Endometrium (tissue), 2 donors: Measurements from ENCODE around the gene TCF23.
"Not testable (repeated sequence)": the region's sequence is repeated elsewhere in the genome, so short reads cannot be mapped to it uniquely, and the experiment has no call there.

Experiments
- FAIRE-seq: peaks from 2 replicates; lab custom pipeline; 2012; peaks lifted over from hg19 to GRCh38; lab: Jason Lieb, UNC
- donor health status: control.
- donor health status: control.

TCF23 gene

DNA sequence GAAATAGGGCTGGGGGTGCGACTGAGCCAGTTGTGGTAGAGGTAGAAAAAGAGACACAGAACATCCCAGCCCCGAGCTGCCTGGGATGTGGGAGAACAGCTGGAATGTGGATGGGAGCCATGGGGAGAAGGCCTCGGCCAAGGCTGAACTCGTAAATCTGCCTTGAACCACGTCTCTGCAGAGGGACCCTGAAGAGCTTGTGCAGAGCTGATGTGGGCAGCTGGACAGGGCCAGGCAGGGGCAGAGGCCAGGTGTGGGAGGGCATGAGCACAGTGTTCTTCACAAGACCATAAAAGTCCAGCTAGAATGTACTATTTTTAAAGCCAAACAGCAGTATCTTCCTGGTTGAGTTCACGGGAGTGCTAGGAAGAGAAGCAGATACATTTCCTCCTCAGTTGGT is 5.7 kb downstream of the TCF23 start:
- no peak for FAIRE-seq

DNA sequence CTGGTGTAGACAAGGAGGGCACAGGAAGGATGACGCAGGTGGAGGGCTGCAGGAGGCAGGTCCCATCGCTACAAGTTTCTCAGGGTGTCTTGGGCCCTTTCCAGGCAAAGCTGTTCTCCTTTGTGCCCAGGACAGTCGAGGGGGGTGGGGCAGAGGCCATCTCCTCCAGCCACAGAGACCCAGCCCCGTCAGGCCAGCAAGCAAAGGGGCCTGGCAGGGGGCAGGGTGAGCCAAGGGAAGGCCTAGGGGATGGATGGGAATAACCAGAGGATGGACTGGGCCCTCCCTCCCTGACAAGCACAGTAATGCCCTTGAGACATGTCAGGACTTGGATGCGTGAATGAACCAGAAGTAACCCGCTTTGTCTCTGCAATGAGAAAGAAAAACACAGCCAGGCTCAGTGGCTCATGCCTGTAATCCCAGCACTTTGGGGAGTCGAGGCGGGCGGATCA is 6.3 kb downstream of the TCF23 start:
- FAIRE-seq, result no peak

- FAIRE-seq, result no peak
Measured at GRCh38 chr2:27158468-27158867, 9.7 kb downstream of the TCF23 start.

GRCh38 chr2:27159271-27159670 is 10.5 kb downstream of the TCF23 start:
- FAIRE-seq, result no peak

GRCh38 chr2:27160191-27160590 is 11.4 kb downstream of the TCF23 start:
- no peak for FAIRE-seq

- FAIRE-seq, result no peak
Measured at GRCh38 chr2:27162151-27163121, 13.6 kb downstream of the TCF23 start.

GRCh38 chr2:27164960-27165763 is 16.4 kb downstream of the TCF23 start:
- no peak for FAIRE-seq

DNA sequence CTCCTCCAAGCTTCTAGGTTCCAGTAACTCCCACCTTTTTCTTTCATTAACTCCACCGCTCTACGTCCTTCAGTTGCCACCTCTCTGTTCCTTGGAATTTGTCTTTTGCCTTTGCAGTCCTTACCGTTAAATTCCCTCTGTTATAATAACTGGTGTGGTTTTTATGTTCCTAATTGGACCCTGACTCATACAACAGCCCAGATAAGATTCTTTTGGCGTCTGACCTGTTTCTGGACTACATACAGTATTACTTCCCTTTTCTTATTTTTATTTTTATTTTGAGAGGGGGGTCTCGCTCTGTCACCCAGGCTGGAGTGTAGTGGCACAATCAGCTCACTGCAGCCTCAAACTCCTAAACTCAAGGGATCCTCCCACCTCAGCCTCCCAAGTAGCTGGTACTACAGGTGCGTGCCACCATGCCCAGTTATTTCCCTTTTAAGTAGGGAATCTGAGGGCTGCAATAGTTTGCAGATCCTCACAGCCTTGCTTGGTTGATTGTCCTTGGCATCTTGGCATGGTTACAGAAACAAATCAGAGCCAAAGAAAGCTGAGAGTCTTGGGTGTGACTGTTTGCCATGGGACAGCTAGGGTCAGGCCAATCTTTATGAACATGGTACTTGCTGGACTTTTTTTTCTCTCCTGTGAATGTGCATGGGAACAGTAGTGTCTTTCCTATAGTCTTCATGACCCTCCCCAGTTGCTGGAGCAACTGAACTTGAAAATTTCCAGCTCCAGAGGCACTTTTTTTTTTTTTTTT is 22.0 kb downstream of the TCF23 start:
- no peak for FAIRE-seq

DNA sequence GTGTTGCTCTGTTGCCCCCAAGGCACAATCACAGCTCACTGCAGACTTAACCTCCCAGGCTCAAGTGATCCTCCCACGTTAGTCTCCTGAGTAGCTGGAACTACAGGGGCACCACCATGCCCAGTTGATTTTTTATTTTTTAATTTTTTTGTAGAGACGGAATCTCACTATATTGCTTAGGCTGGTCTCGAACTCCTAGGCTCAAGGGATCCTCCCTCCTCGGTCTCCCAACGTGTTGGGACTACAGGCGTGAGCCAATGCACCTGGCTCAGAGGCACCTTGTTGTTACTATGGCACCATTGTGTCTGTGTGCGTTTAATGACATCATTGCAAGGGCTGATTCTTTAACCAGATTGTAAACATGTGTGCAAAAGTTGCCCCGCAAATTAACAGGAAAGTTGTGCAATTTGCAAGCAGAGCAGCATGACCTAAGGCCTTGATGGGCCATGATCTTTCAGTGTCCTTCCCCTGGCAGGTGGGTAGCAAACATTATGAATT is 22.6 kb downstream of the TCF23 start:
- FAIRE-seq, result no peak

DNA sequence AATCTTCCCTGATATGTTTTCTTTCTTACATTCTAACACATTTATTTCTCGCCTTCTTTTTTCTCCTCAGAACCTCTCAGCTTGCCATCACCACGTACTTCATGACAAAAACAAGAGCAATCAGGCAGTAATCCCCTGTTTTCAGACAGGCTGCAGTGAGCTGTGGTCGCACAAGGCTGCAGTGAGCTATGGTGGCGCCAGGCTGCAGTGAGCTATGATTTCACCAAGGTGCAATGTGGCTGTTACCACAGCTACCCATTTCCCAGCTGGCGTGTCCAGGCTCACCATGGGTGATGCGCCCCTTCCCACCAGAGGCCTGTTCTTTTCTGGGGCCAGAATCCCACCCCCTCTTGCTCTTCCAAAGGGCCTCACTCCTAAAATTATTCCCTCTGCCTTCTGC is 25.8 kb downstream of the TCF23 start:
- FAIRE-seq, result no peak

GRCh38 chr2:27175330-27175729 is 26.5 kb downstream of the TCF23 start:
- FAIRE-seq, result no peak

GRCh38 chr2:27175781-27176180 is 27.0 kb downstream of the TCF23 start:
- not testable (repeated sequence) for FAIRE-seq

DNA sequence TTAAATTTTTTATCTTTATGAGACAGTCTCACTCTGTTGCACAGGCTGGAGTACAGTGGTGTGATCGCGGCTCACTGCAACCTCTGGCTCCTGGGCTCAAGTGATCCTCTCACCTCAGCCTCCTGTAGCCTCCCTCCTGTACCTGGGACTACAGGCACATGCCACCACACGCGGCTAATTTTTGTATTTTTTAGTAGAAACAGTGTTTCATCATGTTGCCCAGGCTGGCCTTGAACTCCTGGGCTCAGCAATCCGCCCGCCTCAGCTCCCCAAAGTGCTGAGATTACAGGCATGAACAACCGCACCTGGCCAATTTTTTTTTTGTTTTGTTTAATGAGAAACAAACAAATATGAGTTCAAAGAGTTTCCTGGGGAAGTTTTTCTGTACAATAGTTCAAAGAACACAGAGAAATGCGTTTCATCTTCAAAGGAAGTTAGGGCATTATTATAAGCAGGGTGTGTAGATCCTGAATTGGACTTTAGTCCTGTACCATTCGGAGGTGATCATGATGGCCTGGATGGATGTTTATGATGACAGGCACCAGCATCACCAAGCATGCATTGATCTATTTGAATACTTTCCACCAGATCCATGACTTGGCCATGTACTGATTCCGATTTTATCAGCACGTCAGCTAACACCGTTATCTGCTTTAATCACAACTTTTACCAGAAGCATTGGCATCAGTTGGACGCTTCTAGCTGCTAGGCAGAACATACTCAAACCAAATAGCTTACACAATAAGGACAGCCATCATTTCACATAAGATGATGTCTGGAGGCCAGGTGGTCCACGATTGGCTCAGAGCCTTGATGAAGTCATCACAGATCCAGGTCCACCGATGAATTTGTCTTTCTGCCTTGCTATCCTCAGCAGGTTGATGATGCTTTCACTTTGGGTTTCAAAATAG is 28.9 kb downstream of the TCF23 start:
- FAIRE-seq, result no peak

DNA sequence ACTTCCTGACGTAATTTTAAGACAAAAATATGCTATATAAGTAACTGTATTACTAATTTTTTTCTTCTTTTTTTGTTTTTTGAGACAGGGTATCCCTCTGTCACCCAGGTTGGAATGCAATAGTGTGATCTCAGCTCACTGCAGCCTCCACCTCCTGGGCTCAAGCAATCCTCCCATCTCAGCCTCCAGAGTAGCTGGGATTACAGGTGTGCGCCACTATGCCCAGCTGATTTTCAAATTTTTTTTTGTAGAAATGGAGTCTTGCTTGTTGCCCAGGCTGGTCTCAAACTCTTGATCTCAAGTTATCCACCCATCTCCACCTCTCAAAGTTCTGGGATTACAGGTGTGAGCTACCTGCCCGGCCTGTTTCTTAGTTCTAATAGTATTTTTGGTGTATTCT is 29.7 kb downstream of the TCF23 start:
- FAIRE-seq, result no peak

DNA sequence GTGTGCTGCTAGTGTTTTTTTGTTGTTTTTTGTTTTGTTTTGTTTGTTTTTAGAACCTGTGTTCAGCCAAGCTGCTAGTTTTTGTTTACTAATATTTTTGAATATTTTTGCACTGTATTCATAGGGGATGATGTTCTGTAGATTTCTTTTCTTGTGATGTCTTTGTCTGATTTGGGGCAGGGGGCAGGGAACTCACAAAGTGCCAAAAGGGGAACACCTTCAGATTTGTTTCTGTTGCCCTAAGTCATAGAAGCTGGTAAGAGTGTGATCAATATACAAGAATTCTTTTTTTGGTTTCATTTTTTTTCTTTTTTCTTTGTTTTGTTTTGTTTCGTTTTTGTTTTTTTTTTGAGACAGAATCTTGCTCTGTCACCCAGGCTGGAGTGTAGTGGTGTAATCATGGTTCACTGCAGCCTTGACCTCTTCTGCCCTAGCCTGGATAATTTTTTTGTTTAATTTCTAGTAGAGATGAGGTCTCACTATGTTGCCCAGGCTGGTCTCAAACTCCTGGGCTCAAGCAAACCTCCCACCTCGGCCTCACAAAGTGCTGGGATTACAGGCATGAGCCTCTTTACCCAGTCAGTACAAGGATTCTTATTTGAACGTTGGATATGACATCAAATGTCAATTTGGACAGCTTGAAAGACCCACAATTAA is 30.7 kb downstream of the TCF23 start:
- FAIRE-seq, result no peak

DNA sequence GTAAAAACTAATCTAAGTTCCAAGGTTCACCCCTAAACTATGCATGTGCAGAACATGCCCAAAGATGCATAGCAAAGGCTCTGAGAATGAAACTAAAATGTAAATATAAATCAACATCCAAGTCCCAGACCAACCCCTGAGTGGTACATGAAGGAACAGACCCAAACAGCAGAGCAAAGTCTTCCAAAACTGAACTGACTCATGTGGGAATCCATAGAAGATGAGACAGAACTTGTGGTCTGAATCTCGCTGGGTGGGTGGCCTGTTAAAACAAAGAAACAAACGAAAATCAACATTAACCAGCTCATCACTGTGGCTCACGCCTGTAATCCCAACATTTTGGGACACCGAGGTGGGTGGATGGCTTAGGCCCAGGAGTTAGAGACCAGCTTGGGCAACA is 33.5 kb downstream of the TCF23 start:
- FAIRE-seq, result no peak

DNA sequence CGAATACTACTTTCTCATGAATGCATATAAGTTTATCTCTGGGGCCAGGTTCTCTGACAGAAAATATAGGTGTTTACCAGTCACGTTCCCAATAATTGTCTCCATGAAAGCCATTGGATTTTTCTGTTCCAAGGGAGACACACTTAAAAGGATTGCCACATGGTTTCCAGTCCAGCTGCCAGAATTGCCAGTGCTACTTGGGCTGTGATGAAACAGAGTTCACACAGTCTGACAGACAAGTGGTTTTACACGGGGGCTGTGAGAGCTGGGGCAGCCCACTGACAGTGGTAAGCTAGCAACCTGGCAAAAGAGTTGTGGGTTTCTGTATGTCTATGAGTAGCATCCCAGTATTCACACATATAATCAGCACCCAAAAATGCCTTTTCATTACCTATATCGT is 35.3 kb downstream of the TCF23 start:
- FAIRE-seq, result no peak

DNA sequence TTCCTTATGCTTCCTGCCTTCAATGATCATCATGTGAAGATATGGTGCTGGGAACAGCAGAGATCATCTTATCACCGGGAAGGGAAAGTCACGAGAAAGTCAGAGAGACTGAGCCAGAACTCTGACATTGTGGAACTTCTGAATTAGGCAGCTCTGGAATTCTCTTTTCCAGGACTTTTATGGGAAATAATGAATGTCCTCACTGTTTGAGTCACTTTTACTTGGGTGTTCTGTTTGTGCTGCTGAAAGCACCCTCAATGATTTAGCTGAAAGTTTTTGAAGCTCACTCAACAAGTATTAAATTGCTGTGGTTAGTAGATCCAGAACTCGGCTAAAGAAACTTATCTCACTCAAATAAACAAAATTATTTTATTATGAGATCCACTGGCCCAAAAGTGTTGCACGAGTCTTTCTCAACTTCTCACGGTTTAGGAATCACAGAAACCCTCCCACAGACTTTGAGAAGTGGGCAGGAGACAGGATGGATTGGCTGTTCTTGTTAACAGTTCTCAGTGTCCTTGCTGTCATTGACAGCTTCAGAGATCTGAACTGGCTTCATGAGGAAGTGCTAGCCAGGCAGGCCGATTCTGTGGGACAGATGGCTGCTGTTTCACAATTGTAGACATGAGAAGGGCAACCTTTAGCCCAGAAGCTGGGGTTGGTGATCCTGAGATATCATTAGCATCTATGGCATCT is 36.7 kb downstream of the TCF23 start:
- FAIRE-seq, result no peak

DNA sequence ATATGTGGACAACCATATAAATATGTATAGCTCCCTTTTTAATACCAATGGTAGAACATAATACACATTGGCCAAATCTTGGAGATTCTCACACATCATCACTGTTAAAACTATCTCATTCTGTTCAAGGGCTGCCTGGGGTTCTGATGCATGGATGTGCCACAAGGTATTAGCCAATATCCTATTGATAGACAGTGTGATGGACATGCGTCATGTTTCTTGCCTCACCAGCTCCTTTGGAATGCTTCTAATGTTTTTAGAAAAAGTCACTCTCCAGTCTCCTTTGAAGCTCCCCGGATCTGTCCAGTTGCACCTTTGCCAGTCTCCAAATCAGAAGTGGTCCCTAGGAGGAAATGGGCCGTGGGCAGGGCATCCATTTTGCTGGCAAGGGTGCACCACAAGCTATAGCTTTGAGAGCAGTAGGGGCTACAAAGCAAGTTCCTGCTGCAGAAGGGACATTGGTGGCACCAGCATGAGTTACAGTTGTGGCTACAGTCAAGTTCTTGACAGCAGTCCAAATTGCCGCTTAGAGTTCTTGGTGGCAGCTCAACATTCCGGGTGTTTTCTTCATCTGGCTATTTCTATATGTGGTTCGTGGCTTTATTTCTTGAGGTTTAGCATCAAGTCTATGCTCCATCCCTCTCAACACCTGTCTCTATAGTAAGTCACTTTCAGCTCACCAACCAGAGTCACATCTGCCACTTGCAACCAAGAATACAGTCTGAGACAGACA is 38.0 kb downstream of the TCF23 start:
- no peak for FAIRE-seq
